Stomach (tissue), 4 donors: ENCODE results near the gene DUSP16.

Experiments
- POLR2AphosphoS5 ChIP-seq, 3 donors: sonication (generic); formaldehyde crosslinking; IDR thresholded peaks; one replicate each; pipeline ENCODE4 v1.6.1; 2016; ENCODE audit warnings: antibody characterized with exemption in 3 of 3
- TF ChIP-seq, protein P1 (sequence below), 7 experiments: fragments of 450-650 bp in 4 of 7; fragments of 200-600 bp in 3 of 7; sonication (generic) in 3 of 7; IDR thresholded peaks; one replicate each; pipeline ENCODE4 v1.5.1; 2016 to 2019; ENCODE audit warnings: antibody characterized with exemption in 7 of 7, control low read depth in 2 of 7, mild to moderate bottlenecking in 1 of 7

DNA sequence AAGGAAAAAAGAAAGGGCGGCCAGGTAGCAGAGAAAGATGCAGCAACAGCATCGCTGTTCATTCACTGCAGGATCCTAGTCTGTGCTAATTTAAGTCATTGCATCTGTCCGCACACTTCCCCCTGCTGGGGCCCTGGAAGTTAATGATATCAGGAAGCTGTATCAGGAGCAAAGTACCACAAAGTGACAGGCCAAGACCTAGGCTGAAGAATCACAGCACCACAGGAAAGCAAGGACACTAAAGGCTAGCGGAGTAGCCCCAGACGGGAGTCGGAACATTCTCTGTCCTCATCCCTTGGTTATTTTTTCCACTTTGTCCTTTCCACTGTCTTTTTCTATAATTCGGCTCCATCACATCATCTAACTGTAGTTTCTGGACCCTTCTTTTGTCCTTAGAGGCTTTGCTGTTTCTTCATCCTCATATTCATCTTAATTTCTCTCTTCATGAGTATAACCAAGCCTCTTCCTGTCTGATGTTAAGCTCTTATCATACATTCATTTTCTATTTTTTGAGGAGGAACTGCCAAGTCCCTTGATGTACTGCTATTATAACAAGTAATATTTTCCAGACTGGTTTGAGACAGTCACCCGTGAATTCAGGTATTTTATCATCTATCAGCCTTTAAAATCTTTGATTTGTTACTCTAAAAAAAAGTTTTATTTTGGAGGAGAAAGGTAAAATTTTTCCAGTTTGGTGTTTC, 28.3 kb downstream of the DUSP16 start:
- TF ChIP-seq, protein P1, sequence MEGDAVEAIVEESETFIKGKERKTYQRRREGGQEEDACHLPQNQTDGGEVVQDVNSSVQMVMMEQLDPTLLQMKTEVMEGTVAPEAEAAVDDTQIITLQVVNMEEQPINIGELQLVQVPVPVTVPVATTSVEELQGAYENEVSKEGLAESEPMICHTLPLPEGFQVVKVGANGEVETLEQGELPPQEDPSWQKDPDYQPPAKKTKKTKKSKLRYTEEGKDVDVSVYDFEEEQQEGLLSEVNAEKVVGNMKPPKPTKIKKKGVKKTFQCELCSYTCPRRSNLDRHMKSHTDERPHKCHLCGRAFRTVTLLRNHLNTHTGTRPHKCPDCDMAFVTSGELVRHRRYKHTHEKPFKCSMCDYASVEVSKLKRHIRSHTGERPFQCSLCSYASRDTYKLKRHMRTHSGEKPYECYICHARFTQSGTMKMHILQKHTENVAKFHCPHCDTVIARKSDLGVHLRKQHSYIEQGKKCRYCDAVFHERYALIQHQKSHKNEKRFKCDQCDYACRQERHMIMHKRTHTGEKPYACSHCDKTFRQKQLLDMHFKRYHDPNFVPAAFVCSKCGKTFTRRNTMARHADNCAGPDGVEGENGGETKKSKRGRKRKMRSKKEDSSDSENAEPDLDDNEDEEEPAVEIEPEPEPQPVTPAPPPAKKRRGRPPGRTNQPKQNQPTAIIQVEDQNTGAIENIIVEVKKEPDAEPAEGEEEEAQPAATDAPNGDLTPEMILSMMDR (IDR thresholded peaks at IDR 0.05): no peak
- TF ChIP-seq POLR2AphosphoS5 (IDR thresholded peaks at IDR 0.05): no peak
